HG03045 (cell line): Measurements from ENCODE around the gene REXO2.

Experiments
- ATAC-seq: cut with Tn5 transposase; IDR thresholded peaks from one replicate; pipeline ENCODE4 v1.9.1; 2021; ENCODE audit warnings: mild to moderate bottlenecking, moderate library complexity; ENCODE audit not compliant: unreplicated experiment

REXO2 gene

DNA sequence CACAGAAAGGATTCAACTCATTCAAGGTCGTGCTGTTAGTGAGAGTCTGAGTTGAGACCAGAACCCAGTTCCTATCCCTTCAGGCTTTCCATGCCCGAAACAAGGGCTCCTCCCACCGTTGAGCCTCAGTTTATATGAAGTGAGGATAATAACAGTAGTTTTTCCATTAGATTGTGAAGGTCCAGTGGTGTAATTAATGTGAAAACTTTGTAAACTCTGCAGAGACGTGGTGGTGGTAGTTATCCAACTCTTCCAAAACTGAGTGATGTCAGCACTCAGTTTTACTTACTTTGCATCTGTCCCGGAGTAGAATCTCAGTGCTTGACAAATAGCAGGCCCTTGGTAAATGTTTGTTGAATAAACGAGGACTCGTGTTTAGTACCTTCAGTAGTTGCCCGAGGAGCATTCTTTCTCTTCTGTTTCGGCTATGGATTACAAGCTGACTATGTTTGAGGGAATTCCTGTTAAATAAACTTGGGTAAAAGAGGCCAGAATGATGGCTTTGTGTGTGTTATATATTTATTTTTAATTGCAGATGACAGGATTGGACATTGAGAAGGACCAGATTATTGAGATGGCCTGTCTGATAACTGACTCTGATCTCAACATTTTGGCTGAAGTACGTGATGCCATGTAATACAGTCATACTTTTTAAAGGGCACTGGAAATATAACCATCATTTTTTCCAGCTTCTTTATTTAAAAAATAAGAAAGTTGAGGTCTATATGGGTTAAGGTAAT lies 1.0 kb downstream of the REXO2 start:
- no peak for ATAC-seq

DNA sequence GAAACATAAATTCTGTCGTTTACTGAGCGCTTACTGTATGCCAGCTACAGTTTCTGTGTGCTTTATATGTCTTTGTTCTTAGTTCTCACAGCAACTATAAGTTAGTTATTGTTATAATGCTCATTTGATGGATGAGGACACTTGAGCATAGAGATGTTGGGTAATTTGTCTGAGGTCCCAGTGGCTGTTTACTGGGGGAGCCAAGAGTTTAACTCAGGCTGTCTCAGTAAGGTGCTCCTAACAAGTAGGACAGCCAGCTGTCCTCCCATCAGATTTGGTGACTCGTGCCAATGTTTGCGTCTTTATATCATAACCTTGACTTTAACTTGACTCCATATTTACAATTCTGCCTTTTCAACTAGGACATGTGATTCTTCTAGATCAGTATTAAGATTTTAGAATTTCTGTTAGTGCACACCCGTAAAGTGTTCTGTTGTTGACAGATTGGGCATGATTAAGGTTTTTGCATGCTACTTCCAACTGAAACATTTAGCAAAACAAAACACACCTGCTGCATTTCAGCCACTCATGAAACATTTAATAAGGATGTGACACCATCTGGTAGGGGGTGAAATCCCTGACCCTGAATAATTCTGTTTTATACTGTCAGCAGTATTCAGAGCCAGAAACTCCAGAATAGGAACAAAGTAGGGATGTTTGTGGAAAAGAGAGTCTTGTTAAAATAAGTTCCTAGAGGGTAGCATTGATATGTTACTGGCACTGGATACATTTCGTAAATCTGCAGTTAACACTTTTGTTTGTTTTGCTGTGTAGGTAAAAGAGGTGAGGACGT lies 1.9 kb downstream of the REXO2 start:
- no peak for ATAC-seq

GRCh38 chr11:114441921-114442320 lies 2.7 kb downstream of the REXO2 start:
- no peak for ATAC-seq

- ATAC-seq: no peak
Measured at GRCh38 chr11:114442536-114442935, 3.3 kb downstream of the REXO2 start.

- ATAC-seq: no peak
Measured at GRCh38 chr11:114447444-114447843, 8.2 kb downstream of the REXO2 start.

DNA sequence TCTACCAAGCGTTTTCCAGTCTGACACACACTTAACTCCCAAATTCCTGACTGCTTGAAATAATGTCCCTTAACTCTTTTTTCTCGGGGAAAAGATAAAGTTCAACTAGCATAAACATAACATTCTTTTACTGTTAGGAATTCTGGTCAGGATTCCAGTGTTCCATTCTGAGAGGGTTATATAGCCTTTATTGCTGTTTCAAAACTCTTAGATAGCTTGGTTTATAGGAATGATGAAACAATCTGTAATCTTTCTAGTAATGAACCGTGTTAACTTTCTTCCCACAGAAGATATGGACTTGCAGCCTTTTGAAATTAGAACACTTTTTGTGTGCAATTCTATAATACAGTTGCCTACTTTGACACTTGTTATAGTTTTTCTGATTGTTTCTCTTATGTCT lies 8.6 kb downstream of the REXO2 start:
- ATAC-seq: no peak

GRCh38 chr11:114448749-114449482 lies 9.6 kb downstream of the REXO2 start:
- ATAC-seq: no peak

DNA sequence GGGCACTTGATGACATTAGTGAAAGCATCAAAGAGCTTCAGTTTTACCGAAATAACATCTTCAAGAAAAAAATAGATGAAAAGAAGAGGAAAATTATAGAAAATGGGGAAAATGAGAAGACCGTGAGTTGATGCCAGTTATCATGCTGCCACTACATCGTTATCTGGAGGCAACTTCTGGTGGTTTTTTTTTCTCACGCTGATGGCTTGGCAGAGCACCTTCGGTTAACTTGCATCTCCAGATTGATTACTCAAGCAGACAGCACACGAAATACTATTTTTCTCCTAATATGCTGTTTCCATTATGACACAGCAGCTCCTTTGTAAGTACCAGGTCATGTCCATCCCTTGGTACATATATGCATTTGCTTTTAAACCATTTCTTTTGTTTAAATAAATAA lies 10.6 kb downstream of the REXO2 start:
- ATAC-seq: no peak

- ATAC-seq: no peak
Measured at GRCh38 chr11:114452399-114452798, 13.1 kb downstream of the REXO2 start.

GRCh38 chr11:114463999-114464398 lies 24.7 kb downstream of the REXO2 start:
- ATAC-seq: no peak

DNA sequence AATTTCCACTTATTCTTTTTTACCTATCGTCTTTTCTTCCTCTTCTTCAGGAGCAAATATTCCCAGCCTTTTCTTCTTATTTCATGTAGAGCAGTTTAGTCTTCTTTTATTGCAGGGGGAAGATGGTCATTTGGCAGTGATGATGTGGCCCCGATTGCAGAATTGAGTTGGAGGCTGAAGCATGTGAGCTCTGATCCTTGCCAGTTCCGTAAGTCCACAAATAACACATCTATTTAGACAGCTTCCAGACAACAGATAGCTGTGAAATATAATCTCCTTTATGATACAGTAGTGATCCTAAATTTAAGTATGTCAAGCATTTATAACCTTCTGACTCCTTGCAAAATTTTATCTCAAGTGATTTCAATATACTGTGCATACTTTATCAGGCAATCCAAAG lies 27.5 kb downstream of the REXO2 start:
- no peak for ATAC-seq

DNA sequence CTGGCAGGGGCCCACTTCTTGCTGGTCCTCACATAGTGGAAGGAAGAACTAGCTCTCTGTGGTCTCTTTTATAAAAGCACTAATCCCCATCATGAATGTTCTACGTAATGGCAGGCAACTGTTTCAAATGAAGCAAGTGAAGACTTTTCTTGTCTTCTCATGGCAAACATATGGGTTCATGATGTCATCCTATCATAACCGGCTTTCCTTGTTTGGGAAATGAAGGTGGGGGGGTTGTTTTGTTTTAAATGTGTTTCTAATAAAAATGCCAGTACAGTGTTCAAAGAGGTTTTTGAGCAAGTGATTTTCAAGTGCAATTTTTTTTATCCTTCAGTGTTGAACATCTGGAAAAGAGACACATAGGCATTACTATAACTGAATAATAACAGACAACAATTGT lies 33.4 kb downstream of the REXO2 start:
- ATAC-seq: no peak

DNA sequence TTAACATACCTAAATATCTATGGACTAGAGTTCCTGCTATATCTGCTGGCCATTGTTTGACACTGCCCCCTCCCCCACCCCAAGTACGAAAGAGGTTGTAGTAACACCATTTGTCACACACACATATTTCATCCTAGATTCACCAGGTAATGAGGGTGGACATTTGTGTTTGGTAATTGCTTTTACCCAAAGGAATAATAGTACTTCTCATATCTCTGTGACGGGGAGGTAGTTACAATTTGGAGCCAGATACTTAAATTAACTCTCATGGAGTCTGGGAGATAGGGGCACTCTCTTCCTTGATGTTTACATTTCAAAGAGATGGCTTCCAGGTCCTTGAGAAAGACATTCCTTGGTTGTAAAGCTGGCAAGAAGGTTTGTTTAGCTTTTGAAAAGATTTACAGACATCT lies 38.7 kb downstream of the REXO2 start:
- no peak for ATAC-seq

GRCh38 chr11:114478768-114479167 lies 39.5 kb downstream of the REXO2 start:
- no peak for ATAC-seq

DNA sequence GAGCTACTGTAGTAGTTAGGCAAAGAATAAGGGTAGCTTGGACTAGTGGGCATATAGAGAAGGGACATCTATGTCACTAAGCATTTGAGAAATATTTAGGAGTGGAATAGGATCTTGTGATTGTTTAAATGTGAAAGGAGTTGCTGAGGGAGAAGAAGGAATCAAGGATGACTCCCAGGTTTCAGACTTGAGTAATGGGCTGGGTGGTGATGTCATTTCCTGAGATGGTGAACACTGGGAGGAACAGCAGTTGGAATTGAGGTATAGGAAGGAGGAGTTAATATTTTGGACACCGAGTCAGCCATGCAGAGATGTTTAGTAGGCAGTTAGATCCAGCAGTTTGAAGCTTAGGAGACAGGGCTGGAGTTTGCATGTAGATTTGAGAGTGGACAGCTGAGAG lies 40.1 kb downstream of the REXO2 start:
- ATAC-seq: no peak

- ATAC-seq: no peak
Measured at GRCh38 chr11:114482114-114482513, 42.8 kb downstream of the REXO2 start.

DNA sequence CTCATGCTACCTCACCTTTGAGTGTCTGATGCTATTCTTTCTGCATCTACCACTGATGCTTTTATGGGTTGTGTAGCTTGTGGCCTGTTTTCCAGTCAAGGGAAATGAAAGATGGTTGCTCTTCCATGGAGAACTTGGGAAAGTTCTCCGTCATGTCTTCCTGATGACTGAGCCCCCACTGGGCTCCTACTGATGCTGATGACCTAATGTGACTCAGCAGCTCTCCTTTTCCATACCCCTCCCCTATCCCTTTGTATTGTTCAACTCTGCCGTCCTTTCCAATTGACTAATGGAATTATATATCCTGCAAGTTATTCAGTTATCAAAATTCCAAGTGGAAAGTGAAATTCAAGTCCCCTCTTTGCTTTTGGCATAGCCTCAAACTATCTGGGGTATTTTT lies 44.7 kb downstream of the REXO2 start:
- no peak for ATAC-seq

DNA sequence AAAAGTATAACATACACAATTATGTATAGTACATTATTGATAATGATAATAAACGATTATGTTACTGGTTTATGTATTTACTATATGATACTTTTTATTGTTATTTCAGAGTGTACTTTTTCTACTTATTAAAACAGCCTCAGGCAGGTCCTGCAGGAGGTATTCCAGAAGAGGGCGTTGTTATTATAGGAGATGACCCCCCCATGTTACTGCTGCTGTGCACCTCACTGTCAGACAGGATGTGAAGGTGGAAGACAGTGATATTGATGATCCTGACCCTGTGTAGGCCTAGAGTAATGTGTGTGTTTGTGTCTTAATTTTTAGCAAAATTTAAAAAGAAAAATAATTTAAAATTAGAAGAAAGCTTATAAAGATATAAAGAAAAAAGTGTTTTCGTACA lies 57.6 kb downstream of the REXO2 start:
- ATAC-seq: no peak

GRCh38 chr11:114499756-114500155 lies 60.5 kb downstream of the REXO2 start:
- no peak for ATAC-seq
